HG02798 (cell line): ENCODE results near the gene SLC2A4.

ENCODE experiments used
- ATAC-seq: cut with Tn5 transposase; IDR thresholded peaks from one replicate; pipeline ENCODE4 v1.9.1; 2021; ENCODE audit warnings: mild to moderate bottlenecking; ENCODE audit not compliant: unreplicated experiment, poor library complexity

SLC2A4 gene

DNA sequence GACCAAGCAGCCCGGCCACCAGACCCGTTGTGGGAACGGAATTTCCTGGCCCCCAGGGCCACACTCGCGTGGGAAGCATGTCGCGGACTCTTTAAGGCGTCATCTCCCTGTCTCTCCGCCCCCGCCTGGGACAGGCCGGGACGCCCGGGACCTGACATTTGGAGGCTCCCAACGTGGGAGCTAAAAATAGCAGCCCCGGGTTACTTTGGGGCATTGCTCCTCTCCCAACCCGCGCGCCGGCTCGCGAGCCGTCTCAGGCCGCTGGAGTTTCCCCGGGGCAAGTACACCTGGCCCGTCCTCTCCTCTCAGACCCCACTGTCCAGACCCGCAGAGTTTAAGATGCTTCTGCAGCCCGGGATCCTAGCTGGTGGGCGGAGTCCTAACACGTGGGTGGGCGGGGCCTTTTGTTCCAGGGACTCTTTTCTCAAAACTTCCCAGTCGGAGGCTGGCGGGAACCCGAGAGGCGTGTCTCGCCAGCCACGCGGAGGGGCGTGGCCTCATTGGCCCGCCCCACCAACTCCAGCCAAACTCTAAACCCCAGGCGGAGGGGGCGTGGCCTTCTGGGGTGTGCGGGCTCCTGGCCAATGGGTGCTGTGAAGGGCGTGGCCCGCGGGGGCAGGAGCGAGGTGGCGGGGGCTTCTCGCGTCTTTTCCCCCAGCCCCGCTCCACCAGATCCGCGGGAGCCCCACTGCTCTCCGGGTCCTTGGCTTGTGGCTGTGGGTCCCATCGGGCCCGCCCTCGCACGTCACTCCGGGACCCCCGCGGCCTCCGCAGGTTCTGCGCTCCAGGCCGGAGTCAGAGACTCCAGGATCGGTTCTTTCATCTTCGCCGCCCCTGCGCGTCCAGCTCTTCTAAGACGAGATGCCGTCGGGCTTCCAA lies at the start of gene SLC2A4:
TSS of gene SLC2A4 (plus strand) at position 645 of the 879 bp plus-strand sequence. CDS start at position 862, 217 bp downstream.
- peak; percentile 74 for ATAC-seq

DNA sequence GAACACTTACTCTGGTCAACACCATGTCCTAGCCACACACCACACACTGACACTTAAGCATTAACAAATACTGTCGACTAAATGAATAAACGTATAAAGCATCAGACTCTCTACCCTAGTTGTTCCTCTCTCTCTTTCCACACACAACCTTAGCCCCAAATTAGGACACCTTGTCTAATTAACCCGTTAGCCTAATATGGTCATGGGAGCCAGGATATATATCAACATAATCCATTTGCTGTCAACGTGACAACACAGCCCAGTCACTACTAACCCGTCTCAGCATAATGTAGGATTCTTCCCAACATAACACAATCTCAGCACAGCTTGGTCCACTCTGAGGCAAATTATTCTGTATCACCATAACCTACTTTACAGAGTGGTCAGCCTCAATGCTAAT lies 49.4 kb upstream of the SLC2A4 start:
- no peak for ATAC-seq

DNA sequence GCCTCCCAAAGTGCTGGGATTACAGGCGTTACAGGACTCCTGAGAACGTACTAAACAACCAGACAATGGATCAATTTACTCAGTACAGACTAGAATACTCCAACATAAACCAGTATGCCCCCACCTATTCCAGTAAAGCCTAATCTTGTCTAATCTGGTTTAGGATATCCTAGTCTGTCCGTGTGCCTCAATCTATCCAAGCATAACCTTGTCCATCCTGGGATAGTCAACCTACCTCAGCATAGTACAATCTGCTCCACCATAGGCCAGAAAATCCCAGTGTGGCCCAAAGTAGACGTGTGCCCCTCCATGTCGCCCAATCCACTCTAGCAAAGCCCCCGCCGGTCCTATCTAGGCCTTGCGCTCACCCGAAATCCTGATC lies 47.8 kb upstream of the SLC2A4 start:
- ATAC-seq = no peak

DNA sequence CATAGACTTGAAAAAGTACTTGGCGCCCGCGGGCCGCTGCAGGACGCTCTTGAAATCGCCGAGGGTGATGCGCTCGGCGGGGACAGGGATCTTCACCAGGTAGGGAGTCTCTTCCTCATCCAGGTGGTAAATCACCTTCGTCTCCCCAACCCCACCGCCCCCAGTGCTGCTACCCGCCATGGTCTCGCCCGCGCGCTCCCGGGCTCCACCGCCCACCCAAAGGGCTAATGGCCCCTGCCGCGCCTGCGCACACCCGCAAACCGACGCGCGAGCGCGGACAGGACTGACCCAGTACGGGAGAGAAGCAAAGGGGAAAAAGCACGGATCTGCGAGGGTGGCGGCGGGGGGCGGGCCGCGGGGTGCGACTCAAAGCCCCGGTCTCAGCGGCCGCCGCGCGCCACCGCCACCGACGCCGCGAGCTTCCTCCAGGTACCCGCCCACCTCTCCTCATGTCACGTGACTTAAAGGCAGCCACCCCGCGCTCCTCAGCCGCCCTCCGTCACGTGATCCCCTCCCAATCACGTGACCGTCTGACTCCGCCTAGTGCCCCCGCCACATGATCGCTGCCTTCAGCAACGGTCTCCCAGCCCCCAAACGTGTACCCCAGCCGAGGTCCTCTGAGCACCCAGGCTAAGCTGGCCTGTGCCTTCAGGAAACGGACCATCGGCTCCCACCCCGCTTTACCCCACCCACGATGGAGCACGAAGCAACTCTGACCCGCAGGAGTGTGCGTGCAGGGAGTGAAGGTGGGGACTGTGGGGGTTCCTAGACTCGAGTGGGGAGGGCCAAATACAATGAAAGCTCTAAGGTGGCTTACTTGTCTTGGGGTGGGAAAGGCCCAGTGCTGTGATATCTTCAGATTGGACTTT lies 47.2 kb upstream of the SLC2A4 start, which contains the start of gene DVL2:
TSS of gene DVL2 (minus strand) at position 435 of the 869 bp plus-strand sequence. CDS start at position 180, 255 bp downstream.
- ATAC-seq = peak; percentile 73

DNA sequence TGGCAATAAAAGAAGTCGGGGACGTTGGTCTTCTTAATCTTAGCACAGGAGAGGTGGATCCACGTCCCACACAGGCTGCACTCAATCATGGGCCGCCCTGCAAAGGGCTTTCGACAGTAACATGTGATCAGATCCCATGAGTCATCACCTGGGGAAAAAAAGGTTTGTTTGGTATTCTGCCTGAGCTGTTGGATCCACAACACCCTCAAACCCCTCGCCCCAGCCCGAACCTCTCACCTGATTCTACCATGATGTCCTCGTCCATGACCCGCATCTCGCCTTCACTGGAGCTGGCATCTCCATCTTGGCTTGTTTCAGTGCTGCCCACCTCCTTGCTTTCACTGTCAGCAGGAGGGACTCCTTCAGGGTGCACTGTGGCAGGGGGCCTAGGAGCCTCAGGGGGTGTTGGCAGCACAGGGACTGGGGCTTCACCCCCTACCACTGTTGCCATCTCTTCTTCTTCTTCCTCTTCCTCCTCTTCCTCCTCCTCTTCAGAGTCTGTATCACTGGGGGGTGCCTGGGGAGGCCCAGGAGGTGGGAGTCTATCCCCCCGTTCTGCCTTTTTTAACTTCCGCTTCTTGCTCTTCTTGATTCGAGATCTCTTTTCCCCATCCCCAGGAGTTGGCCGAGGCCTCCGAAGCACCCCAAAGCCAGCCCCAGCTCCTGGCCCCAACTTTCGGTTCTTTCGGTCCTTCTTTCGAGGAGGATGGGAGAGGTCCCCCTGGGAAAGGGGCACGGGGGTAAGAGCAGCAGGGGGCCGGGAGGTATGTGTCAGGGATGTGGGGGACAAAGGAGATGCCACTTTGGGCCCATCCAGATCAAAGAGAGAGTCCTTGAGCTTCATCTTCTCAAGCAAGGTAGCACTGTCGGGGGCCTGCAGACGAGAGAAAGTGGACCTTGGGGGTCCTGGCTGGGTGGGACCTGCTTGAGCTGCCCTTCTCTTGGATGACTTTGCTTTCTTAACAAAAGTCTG lies 45.5 kb upstream of the SLC2A4 start:
- no peak for ATAC-seq

DNA sequence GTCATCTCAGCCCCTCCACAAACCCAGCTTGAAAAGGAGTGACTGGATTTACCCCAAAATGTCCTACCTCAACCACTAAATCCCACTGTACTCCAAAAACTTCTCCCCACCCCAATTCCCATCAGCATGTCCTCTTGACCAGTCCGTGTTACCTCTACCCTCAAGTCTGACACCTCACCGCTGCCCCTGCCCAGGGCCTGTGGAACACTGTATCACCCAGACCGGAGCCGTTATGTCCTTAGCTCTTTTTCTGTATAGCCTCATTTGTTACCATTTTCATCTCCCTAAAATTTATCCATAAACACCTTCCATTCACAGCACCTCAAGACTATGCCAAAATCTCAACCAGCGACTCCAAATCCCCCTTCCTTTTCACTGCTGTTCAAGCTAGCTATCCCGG lies 44.7 kb upstream of the SLC2A4 start:
- ATAC-seq = no peak

DNA sequence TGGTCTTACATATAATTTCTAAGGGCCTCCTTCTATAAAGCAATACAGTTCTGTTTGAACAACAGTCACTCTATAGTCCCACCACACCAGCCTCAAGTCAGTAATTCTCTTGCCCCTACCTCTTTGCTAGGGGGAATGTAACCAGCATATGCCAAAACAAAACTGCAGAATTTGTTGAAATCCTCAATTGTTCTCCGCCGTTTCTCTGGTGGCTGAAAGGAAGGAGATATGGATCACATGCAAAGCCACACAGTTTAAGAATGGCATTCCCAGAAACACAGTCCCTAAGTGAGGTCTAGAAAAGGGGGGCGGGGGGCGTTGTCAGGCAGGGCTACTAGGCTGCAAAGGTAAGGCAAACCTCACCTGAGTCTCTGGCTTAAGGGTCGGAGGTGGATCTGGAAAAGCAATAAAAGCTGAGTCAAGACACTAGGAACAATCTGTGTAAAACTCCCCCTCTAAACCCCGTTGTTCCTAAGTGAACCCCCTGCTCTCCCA lies 44.2 kb upstream of the SLC2A4 start:
- ATAC-seq = no peak

DNA sequence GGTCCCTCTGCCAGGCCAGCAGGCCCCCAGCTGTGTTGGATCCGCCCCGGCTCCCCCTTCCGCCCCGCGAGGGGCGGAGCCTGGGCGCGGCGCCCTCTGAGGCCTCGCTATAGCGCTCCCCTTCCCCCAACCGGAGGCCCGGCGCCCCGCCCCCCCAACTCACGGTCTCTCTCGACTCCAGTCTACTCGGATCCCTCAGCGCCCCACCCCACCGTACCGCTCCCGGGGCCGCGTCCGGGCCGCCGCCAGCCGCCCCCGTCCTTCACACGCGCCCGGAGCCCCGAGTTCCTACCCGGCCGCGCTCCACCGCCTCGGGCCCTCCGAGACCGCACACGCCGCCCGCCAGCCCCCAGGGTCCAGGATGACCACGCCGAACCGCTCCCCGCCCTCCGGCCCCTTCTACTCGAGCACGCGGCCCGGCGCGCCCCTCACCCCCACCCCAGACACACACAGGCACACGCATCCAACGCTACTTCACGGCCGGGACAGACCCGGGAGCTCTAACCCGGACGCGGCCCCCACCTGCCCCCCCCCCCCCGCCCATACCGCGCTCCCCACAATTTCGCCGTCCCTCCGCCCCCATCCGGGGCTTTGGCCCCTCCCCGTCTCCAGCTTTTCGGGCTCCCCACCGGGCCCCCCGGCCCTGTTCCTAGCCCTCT lies 43.6 kb upstream of the SLC2A4 start:
- peak; percentile 18 for ATAC-seq

DNA sequence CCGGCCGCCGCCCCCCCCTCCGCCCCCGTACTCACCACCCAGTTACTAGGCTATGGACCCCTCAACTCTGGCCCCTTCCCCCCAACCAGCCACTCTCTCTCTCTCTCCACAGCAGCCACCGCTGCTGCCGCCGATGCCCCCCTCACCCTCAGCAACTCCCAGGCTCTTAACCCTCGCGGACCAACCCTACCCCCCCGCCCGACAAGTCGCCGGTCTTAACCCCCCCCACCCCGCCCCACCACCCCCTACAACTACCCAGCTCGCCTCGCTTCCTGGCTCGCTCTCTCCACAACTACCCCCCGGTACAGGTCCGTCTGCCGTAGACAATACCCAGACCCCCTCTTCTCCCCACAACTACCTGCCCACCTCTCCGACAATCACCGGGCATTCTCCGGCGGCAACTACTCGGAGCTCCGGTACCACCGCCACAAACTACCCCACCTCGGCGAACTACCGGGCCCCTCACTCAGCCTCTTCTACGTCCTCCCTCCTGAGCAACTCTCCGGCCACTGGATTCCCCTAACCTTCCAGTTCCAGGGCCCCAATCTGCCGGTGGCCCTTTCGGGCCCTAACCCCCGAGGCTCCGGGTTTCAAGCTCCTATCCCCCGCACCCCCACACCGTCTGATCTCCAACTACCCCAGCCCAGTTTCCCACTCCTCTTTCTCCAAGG lies 43.0 kb upstream of the SLC2A4 start:
- ATAC-seq = no peak

DNA sequence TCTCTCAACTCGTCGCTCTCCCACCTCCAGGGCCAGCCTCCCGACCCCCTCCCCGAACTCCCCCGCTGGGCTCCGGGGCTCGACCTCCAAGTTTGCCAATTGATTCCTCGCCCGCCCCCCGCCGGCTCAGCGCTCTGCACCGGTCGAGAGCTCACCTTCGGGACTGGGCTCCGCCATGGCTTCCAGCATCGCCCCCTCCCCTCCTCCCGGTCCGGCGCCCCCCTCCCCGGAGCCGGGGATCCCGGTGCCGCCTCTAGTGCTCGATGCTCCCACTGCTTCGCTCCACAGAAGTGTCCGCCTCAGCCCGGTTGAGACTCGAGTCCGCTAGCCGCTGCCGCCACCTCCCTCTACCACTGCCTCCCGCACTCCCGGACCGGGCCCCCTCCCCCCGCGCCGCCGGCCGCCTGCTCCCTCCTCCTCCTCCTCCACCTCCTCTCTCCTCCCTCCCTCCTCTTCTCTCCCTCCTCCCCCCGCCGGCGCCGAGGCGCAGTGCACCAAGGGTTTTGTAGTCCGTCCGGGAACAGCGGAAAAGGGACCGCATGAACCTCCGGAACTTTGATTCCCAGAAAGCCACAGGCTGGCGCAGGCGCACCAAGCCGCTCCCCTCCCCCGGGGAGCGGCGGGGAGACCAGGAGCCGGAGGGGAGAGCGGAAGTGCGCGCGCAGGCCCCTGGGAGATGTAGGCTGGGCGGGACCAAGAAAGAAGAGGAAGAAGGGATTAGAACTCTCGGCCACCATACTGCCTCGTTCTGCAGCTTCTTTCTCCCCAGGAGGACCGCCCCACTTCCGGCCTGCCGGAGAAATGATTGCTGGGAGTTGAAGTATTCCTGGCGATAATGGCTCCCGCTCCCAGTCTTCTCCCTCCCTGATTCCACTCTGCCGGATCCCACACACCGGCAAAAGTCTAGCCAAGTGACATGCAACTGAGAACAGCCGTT lies 42.2 kb upstream of the SLC2A4 start, which contains the start of gene PHF23:
TSS of gene PHF23 (minus strand) at position 367 of the 937 bp plus-strand sequence. CDS start at position 189, 178 bp downstream.
- ATAC-seq = peak; percentile 64

DNA sequence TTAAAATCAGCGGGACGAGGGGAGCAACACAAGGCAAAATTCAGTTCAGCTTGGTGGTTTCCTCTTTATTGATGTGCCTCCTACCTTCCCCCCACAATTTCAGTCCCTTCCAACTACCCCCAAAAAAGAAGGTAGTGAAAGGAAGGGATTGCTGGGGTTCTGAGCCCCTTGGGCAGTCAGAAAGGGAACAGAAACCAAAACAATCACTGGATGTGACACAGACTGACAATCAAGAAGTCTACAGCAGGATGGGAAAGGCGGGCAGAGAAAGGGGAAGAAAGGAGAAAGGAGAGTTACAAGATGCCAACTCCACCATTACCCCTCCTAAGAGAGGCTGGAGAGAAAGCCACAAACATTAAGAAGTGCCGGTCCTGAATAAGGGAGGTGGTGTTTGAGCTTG lies 41.1 kb upstream of the SLC2A4 start:
- no peak for ATAC-seq

DNA sequence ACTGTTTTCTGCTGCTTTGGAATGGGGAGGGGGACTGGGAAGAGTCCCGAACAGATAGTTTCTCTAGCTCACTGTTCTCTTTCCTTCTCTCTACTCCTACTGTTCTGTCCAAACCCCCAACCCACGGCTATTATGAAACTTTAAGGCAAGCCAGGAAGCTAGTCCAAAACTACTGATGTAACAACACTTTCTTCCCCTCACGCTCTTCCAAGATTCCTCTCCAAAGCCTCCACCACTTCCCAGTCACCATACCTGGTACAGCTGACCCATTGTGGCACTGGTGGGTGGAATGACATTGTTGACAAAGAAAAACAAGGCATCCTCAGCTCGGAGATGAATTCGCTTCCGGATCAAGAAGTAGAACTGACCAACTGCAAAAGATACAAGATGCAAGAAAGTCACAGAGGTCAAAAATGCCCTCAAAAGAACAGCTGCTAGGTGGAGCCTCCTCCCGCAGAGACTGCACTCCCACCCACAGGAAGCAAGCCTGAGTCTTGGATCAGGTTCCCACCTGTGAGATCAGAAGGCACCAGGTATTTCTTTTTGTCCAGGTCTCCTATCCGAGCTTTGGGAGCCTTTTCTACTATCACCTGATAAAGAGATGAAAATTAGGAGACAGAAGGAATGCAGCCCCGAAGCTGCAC lies 40.3 kb upstream of the SLC2A4 start:
- no peak for ATAC-seq

DNA sequence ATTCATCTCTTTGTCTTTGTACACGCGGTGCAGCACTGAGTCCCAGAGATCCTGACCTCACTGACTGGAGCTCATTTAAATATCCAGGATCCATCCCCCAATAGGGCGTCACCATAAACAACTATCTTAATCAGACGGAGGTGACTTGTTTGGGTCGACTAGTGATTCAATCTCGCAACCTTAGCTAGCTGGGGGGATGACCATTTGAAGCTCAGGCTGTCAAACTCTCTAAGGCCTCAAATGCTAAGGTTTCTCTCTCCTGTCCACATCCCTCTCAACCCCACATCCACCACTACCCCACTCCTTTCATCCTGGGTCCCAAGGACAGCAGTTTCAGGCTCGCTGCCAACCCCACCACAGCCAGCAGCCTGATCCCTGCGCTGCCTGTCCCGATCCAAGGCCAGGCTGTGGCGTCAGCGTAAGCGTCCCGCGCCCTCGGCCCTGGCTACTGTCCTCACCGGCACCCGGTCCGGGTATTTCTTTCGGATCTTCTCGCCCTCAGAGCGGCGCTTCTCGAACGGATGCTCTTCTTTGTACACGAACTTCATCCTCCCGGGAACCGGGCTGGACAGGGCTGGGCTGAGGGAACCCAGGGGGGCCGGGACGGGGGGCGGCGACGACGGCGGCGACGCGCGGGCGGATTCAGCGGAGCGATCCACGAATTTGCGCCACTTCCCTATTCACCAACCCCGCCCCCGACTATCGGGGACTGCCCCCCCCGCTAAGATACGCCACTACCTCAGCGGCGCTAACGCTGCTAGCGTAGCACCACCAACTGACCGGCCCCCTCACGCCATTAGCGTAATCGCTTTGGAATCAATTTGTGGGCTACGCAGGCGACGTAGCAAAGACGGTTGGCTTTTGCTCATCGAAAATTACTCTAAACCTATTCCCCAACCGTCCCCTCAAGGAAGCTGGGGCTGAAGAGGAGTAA lies 39.5 kb upstream of the SLC2A4 start, which contains the start of gene GABARAP:
TSS of gene GABARAP (minus strand) at position 667 of the 934 bp plus-strand sequence. CDS start at position 548, 119 bp downstream.
- peak; percentile 45 for ATAC-seq

DNA sequence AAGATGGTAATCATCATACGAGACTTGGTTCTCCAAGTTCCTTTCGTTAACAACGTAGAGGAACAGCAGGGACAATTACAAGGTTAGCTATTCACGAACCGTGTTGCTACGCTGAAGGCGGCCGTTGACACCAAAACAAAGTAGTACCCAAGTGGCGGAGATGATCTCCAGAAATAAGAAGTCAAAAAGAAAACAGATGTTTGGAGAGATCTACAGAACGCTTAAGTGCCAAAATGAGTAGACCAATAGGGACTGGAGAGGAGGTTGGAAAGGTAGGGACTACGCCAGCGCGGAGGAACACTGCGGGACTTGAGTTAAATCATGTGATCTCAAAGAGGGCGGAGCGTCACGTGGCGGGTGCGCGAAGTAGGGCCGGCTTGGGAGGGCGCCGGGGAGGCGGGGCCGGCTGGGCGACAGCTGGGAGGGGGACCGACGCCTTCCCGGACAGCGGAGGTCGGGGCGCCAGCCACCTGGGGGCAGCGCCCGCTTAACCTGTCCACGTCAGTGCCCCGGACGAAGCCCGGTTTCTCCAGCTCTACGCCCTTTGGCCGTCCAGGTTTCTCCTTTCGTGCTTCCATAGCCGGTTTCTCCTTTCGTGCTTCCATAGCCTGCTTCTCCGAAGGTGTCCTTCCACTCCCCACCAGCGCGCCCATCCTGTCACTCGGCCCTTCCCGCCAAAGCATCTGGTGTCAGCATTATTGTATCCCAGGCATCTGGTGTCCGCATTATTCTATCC lies 38.6 kb upstream of the SLC2A4 start:
- peak; percentile 53 for ATAC-seq

DNA sequence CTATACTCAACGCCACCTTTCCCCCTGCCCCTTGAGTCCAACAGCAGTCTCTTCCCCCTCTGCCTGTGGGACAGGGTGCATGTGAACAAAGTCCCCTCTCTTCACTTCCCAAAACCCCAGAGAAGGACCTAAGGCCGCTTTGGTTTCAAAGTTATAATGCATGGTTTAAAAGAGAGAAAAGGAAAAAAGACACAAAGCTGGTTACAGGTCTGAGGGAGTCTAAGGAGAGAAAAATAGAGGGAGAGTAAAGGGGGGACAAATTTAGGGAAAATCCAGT lies 38.1 kb upstream of the SLC2A4 start:
- no peak for ATAC-seq
